ENCODE data around the gene CCDC182.

The CCDC182 gene

GRCh38 chr17:57697891-57698711 is 47.0 kb downstream of the CCDC182 start:
- DNase-seq (ENCODE audit: low read depth in 2 of 2), result peak; percentile 5 to 12

- DNase-seq (ENCODE audit: low read depth in 2 of 2), result no peak
Observed at GRCh38 chr17:57697197-57697596, 47.9 kb downstream of the CCDC182 start.

- DNase-seq (ENCODE audit: low read depth in 2 of 2), result no peak
Observed at GRCh38 chr17:57696050-57696449, 49.0 kb downstream of the CCDC182 start.
